ENCODE results near the gene DCP1A. TPM values are rescaled to one million over a fixed set of nuclear protein-coding genes. Genes with fewer than 3 reads are reported as not detected.

DCP1A gene
- total and polyA plus RNA-seq, 9 of the 15 experiments (the other 6 are each of a cell fraction or from before 2014, with no cell fraction given), result 6.6 to 33.7 (median 13.3) TPM

DNA sequence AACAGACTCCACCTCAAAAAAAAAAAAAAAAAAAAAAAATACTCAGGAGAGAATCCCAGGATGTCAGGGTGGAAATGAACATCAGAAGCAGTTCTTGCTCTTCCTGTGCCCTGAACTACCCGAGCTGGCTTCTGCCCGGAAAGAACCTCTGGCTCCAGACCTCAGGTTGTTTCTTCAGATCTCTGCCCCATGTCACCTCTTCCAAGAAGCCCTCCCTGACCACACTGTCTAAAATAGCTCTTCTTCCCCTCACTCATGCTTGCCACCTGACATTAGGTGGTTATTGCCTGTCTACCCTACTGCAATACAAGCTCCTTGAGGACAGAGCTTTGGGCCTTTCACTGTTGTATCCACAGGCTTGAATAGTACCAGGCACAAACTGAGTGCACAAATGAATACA lies 99.7 kb downstream of the DCP1A start (continued):
- TF ChIP-seq, protein P1, sequence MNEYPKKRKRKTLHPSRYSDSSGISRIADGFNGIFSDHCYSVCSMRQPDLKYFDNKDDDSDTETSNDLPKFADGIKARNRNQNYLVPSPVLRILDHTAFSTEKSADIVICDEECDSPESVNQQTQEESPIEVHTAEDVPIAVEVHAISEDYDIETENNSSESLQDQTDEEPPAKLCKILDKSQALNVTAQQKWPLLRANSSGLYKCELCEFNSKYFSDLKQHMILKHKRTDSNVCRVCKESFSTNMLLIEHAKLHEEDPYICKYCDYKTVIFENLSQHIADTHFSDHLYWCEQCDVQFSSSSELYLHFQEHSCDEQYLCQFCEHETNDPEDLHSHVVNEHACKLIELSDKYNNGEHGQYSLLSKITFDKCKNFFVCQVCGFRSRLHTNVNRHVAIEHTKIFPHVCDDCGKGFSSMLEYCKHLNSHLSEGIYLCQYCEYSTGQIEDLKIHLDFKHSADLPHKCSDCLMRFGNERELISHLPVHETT (CRISPR knock-in tag; conservative IDR thresholded peaks at IDR 0.05 in 1 of 2, IDR thresholded peaks at IDR 0.05 in 1 of 2), result no peak
- TF ChIP-seq, protein P2, sequence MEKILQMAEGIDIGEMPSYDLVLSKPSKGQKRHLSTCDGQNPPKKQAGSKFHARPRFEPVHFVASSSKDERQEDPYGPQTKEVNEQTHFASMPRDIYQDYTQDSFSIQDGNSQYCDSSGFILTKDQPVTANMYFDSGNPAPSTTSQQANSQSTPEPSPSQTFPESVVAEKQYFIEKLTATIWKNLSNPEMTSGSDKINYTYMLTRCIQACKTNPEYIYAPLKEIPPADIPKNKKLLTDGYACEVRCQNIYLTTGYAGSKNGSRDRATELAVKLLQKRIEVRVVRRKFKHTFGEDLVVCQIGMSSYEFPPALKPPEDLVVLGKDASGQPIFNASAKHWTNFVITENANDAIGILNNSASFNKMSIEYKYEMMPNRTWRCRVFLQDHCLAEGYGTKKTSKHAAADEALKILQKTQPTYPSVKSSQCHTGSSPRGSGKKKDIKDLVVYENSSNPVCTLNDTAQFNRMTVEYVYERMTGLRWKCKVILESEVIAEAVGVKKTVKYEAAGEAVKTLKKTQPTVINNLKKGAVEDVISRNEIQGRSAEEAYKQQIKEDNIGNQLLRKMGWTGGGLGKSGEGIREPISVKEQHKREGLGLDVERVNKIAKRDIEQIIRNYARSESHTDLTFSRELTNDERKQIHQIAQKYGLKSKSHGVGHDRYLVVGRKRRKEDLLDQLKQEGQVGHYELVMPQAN (IDR thresholded peaks at IDR 0.05; ENCODE audit: borderline replicate concordance), result no peak
- TF ChIP-seq ZNF444 (CRISPR knock-in tag; IDR thresholded peaks at IDR 0.05), result no peak
- TF ChIP-seq, protein P3, sequence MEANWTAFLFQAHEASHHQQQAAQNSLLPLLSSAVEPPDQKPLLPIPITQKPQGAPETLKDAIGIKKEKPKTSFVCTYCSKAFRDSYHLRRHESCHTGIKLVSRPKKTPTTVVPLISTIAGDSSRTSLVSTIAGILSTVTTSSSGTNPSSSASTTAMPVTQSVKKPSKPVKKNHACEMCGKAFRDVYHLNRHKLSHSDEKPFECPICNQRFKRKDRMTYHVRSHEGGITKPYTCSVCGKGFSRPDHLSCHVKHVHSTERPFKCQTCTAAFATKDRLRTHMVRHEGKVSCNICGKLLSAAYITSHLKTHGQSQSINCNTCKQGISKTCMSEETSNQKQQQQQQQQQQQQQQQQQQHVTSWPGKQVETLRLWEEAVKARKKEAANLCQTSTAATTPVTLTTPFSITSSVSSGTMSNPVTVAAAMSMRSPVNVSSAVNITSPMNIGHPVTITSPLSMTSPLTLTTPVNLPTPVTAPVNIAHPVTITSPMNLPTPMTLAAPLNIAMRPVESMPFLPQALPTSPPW (CRISPR knock-in tag; IDR thresholded peaks at IDR 0.05), result no peak
- TF ChIP-seq RAD51 (IDR thresholded peaks at IDR 0.05; ENCODE audit: borderline replicate concordance, low read depth), result no peak
- TF ChIP-seq ZNF436 (CRISPR knock-in tag; IDR thresholded peaks at IDR 0.05), result 0 out of 2 replicates have a peak, but pooled peaks have one; percentile 37
- TF ChIP-seq FOXK1 (CRISPR knock-in tag; IDR thresholded peaks at IDR 0.05; ENCODE audit: borderline replicate concordance), result no peak
- no peak for TF ChIP-seq NFXL1 (CRISPR knock-in tag; IDR thresholded peaks at IDR 0.05)
- no peak for TF ChIP-seq CBX5 (IDR thresholded peaks at IDR 0.05; ENCODE audit: borderline replicate concordance, low read depth)
- no peak for TF ChIP-seq BDP1 (IDR thresholded peaks at IDR 0.05; ENCODE audit: insufficient read depth, insufficient read length)
- no peak for TF ChIP-seq ZNF586 (CRISPR knock-in tag; conservative IDR thresholded peaks at IDR 0.05)

Measured in K562 (cell line).